NCI-H82 treated with DMSO at 0.1 percent for 48 hours (cell line): ENCODE results near the gene GSTM3.
"Not testable (repeated sequence)": the region's sequence is repeated elsewhere in the genome, so short reads cannot be mapped to it uniquely, and the experiment has no call there.

Experiments
- DNase-seq: peaks from one replicate; lab custom pipeline; 2025; ENCODE audit not compliant: unreplicated experiment; lab: John Stamatoyannopoulos, UW

Gene GSTM3

GRCh38 chr1:109708949-109709348 is 31.9 kb downstream of the GSTM3 start:
- not testable (repeated sequence) for DNase-seq

DNA sequence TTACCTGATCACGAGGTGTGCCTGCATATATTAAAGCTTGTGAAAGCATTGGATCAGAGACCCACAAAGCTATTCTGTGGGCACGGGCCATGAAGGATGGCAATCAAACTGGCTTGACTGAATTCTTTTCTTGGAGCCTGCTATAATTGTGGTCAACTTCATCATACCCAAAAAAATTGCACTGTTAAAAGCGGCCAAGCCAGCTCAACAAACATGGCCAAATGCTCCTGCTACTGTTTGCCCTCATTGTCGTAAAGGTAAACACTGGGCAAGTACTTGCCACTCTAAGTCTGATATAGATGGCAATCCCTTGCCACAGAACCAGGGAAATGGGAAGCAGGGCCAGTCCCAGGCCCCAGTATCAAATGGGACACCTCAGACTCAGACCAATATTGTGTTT is 35.4 kb downstream of the GSTM3 start:
- no peak for DNase-seq

DNA sequence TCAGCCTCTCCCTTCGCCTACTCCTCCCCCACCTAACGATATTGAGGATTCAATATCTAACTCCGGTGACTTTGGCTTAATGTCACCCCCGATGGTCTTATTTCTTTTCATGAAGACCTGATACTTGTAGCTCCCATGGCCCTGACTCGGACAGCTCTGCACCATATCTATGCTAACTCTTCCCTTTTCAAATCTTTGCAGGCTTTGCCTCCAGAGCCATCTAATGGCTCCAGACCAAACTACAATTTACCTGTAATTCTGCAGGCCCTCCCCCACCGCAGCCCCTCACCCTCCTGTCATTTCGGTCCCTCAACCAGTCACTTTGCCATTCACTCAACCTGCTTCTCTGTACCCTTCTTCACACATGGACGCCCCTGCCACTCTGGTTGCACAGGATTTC is 36.7 kb downstream of the GSTM3 start:
- DNase-seq: no peak

DNA sequence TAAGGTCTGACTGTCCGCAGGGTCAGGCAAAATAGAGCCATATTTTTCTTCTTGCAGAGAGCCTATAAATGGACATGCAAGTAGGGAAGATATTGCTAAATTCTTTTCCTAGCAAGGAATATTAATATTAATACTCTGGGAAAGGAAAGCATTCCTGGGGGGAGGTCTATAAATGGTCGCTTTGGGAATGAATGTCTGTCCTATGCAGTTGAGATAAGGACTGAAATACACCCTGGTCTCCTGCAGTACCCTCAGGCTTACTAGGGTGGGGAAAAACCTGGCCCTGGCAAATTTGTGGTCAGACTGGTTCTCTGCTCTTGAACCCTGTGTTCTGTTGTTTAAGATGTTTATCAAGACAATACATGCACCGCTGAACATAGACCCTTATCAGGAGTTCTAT is 37.9 kb downstream of the GSTM3 start:
- not testable (repeated sequence) for DNase-seq

- not testable (repeated sequence) for DNase-seq
Measured at GRCh38 chr1:109697861-109698260, 43.0 kb downstream of the GSTM3 start.

- DNase-seq: no peak
Measured at GRCh38 chr1:109697066-109697465, 43.8 kb downstream of the GSTM3 start.

DNA sequence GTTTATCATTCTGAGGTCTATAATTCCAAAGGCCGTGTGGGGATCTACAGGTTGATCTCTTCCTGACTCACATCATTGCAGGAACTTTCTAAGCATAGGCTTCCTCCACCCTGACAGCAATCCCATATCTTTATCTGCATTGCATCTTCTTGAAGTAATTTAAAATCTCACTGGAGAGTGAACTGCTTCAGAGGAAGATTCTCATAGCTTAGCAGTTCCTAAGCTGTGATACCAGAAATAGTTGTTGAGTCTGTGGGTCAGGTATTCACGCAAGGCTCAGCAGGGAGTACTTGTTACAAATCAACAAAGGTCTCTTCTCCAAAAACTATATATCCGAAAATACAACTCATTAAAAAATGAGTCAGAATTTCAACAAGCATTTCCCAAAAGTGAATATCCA is 45.7 kb downstream of the GSTM3 start:
- not testable (repeated sequence) for DNase-seq

DNA sequence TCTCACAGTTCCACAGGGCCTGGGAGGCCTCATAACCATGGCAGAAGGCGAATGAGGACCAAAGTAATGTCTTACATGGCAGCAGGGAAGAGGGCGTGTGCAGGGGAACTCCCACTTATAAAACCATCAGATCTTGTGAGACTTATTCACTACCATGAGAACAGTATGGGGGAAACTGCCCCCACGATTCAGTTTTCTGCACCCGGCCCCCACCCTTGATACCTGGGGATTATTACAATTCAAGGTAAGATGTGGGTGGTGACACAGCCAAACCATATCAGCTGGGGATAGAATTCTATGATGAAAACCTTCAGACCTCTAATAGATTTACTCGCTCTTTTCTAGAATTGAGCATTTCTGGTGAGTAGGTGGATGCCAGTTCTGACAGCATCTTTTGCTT is 46.4 kb downstream of the GSTM3 start:
- DNase-seq: not testable (repeated sequence)

DNA sequence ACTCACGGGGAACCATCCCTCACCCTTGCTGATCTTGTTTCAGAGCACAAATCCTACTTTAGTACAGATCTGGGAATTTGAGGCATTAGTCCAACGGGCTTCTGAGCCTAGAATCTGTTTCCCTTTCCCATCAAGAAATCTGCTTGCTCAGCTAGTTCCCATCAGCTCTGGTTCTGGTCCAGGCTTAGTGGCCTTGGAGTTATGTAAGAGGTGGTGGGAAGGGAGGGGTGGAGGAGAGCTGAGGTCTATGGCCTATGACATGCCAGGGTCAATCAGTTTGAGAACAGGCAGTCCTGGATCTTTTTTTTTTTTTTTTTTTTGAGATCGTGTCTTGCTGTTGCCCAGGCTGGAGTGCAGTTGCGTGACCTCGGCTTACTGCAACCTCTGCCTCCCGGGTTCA is 49.1 kb downstream of the GSTM3 start:
- no peak for DNase-seq

DNA sequence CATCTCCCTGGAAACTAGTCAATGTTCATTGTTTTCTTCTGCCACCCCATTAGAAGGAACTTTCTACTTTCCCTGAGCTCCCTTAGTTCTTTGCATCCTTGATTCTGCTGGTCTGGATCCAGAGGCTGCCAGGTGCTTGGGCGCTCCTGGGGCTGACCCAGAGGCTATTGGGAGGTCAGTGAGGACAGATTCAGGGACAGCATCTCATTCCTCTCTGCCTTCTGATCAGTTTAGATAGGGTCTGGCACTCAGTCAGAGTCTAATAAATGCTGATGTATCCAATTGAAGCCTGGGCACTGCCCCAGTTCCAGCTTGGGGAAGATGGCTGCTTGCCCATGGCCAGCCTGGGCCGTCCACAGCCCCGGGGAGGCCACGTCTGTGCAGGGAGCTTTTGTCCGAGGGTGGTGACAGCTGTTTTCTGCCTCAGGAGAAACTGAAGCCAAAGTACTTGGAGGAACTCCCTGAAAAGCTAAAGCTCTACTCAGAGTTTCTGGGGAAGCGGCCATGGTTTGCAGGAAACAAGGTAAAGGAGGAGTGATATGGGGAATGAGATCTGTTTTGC is 50.9 kb downstream of the GSTM3 start:
- DNase-seq: no peak

DNA sequence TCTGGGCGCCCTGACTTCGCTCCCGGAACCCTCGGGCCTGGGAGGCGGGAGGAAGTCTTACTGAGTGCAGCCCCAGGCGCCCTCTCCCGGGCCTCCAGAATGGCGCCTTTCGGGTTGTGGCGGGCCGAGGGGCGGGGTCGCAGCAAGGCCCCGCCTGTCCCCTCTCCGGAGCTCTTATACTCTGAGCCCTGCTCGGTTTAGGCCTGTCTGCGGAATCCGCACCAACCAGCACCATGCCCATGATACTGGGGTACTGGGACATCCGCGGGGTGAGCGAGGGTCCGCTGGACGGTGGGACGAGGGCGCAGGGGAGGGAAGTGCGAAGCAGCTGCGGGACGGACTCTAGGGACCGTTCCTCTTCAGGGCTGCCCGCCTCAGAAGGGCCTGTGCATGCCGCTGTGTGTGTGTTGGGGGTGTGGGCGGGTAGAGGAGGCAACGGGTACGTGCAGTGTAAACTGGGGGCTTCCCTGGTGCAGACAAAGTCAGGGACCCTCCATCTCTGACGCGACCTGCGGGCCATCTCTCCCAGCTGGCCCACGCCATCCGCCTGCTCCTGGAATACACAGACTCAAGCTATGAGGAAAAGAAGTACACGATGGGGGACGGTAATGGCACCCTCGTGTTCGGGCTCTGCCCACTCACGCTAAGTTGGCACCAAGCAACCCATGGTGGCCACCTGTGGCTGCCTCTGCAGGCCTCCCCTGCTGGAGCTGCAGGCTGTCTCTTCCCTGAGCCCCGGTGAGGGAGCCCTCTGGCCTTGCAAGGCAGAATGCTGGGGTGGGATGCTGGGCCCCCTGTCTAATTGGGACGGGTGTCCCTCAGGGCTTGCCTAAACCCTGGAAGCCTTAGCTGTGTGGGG is 53.0 kb downstream of the GSTM3 start, which contains the start of gene GSTM1:
Gene GSTM1 (plus strand): TSS at position 177 of the 859 bp plus-strand sequence. CDS start 57 bp downstream, at position 234.
- DNase-seq: no peak

DNA sequence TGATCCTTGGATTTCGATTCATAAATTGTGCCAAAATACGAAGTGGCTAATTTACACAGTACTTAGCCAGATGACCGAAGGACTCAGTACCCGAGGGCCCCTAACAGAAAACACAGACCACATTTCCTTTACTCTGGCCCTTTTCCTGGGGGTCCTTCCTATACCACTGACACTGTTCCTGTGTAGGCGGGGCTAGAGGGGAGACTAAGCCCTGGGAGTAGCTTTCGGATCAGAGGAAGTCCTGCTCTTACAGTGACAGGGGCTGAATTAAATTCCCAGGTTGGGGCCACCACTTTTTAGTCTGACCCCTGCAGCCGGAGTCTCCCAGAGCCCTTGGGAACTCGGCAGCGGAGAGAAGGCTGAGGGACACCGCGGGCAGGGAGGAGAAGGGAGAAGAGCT is 53.7 kb downstream of the GSTM3 start:
- DNase-seq: not testable (repeated sequence)

DNA sequence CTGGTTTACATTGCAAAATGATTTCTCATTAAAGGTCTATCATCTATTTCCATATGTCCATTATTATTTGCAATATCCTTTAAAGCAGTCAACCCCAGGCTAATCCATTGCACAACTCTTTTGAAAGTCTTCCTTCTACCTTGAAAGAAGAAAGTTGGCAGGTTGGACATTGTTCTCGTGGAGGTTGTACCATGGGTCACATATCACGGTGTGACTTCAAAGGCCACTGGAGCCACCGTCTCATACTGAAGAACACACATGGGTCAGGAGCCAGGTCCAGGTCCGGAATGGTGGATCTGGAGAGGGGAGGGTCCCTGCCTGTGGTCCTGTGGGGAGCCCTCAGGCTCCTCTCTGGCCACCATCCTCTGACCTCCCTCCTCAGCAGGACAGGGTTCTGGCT is 54.9 kb downstream of the GSTM3 start:
- DNase-seq: not testable (repeated sequence)

- not testable (repeated sequence) for DNase-seq
Measured at GRCh38 chr1:109685399-109685798, 55.4 kb downstream of the GSTM3 start.

DNA sequence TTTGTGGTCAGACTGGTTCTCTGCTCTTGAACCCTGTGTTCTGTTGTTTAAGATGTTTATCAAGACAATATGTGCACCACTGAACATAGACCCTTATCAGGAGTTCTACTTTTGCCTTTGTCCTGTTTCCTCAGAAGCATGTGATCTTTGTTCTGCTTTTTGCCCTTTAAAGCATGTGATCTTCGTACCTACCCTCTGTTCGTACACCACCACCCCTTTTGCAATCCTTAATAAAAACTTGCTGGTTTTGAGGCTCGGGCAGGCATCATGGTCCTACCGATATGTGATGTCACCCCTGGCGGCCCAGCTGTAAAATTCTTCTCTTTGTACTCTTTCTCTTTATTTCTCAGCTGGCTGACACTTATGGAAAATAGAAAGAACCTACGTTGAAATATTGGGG is 56.1 kb downstream of the GSTM3 start:
- DNase-seq: not testable (repeated sequence)
